IPS-15b (cell line): ENCODE data around the gene LRP1-AS.

Source experiments
- H3K27me3 ChIP-seq: one replicate; pipeline ENCODE4 v1.6.1; 2013; ENCODE audit warnings: low read length; ENCODE audit not compliant: control insufficient read depth, insufficient read depth
- H3K36me3 ChIP-seq: one replicate; pipeline ENCODE4 v1.6.1; 2013; ENCODE audit warnings: low read length; ENCODE audit not compliant: control insufficient read depth, insufficient read depth
- H3K4me1 ChIP-seq: one replicate; pipeline ENCODE4 v1.6.1; 2013; ENCODE audit warnings: mild to moderate bottlenecking, low read length; ENCODE audit not compliant: control insufficient read depth, insufficient read depth
- H3K4me3 ChIP-seq: one replicate; pipeline ENCODE4 v1.5.1; 2013; ENCODE audit warnings: low read depth, low read length
- H3K9ac ChIP-seq: one replicate; pipeline ENCODE4 v1.6.1; 2013; ENCODE audit warnings: low read depth, mild to moderate bottlenecking, low read length
- H3K9me3 ChIP-seq: one replicate; pipeline ENCODE4 v1.6.1; 2013; ENCODE audit warnings: mild to moderate bottlenecking, low read length; ENCODE audit not compliant: control insufficient read depth, insufficient read depth

Gene LRP1-AS

DNA sequence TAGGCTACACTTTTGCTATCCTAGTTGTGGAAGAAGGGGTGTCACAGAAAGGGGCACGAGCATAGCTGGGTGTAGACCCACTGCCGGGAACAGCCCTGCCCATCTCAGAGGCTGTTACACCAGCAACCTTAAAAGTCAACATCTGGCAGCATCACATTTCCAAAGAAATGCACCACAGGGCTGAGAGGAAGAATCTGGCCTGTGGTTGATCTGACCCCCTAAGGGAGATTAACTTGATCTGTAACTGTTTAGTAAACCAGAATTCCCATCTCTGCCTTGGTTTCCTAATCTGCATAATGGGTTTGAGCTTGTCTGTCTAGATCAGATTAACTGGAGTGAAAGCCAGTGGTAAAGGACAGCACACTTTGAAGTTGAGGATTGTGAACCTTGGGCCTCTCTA is 1.3 kb downstream of the LRP1-AS start:
- no peaks in the 10 kb centered on the region for H3K4me1 ChIP-seq
- no peak overlapping the region for H3K4me3 ChIP-seq
- no peaks in the 10 kb centered on the region for H3K27me3 ChIP-seq
- peaks cover 54% of the 10 kb centered on the region for H3K36me3 ChIP-seq
- H3K9ac ChIP-seq: no peak overlapping the region
- H3K9me3 ChIP-seq: no peaks in the 10 kb centered on the region

DNA sequence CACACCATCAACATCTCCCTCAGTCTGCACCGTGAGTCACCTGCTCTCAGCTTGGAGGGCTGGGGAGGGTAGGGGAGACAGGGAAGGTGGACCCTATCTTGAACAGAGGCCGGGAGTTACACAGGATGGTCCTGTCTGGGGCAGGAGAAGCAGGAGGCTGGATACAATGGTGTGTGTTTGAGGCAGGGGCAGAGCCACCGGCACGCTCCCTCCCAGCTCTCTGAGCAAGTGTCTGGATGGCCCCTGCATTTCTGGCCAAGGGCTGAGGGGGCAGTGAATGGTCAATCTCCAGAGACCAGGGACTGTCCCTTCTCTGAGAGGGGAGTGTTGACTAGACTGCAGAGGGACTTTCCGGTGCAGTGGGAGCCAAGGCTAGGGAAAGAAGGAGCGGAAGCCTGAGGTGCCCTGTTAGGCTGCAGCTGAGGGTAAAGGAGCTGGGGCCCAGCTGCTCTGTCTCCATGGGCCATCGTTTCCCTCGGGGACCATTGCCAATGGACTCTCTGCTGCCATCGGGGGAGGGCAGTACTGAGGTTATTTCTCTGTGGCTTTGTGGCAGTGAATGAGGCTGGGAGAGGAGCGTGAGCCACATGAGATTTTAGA is 1.9 kb downstream of the LRP1-AS start:
- H3K9me3 ChIP-seq: no peaks in the 10 kb centered on the region
- H3K4me1 ChIP-seq: no peaks in the 10 kb centered on the region
- H3K27me3 ChIP-seq: no peaks in the 10 kb centered on the region
- H3K9ac ChIP-seq: no peak overlapping the region
- no peak overlapping the region for H3K4me3 ChIP-seq
- peaks cover 57% of the 10 kb centered on the region for H3K36me3 ChIP-seq

DNA sequence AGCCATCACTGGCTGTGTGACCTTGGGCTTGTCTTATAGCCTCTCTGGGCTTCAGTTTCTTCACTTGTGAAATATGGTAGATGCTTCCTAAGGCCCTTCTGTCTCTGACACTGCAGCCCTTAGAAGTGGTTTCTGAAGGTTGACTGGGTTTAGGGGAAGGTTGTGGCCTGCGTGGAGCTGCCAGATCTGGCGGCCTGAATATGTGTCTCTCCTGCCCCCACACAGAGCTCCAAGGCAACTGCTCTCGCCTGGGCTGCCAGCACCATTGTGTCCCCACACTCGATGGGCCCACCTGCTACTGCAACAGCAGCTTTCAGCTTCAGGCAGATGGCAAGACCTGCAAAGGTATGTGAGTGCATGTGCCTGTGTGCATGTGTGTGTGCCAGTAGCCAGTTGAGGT is 4.0 kb downstream of the LRP1-AS start:
- Histone ChIP-seq H3K4me1 (no peaks in the 10 kb centered on the region), H3K36me3 (peaks cover 72% of the 10 kb centered on the region)

DNA sequence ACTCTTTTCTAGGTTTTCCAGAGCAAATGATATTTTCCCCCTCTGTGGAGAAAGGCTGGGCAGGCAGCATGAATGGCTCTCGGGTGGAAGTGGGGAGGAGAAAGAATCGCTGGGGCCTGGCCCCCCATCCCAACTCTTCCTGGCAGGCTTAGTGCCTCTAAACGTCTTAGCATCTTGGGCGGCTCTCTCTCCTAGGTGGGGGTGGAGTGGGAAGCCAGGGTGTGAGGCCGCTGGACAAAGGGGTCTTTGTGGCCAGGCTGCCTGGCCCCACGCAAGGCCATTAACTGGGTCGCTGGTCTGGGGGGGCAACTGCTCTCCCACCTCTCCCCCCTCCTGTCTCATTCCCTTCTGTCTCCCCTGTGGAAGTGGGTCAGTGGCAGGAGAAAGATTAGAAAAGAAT is 4.7 kb downstream of the LRP1-AS start:
- Histone ChIP-seq H3K36me3 (peaks cover 73% of the 10 kb centered on the region), H3K9me3 (no peaks in the 10 kb centered on the region), H3K27me3 (no peaks in the 10 kb centered on the region), H3K4me1 (peaks cover 2% of the 10 kb centered on the region), H3K9ac (no peak overlapping the region), H3K4me3 (no peak overlapping the region)

More for the DNA sequence above, 4.0 kb downstream of the LRP1-AS start:
- H3K27me3 ChIP-seq: no peaks in the 10 kb centered on the region
- H3K9me3 ChIP-seq: no peaks in the 10 kb centered on the region
- H3K9ac ChIP-seq: no peak overlapping the region
- H3K4me3 ChIP-seq: no peak overlapping the region

DNA sequence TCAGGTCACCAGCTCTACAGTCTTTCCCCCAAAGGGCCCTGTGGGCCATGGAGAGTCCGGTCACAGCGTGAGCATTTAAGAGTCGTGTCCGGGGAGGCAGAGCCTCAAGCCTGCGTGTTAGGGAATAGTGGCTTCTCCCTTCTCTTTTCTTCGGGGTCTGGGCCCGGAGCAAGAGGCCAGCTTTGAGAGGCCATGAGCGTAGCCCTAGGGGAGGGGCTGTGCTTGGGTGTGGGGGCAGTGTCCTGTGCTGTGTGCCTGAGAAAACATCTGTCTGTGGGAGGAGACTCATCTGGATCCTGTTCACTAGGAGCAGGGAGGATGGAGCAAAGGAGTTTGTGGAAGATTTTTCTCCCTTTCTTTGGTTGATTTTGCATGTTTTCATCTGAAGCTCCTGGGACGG is 5.3 kb downstream of the LRP1-AS start:
- H3K36me3 ChIP-seq: peaks cover 69% of the 10 kb centered on the region
- no peak overlapping the region for H3K9ac ChIP-seq
- H3K4me3 ChIP-seq: no peak overlapping the region
- peaks cover 2% of the 10 kb centered on the region for H3K4me1 ChIP-seq
- H3K9me3 ChIP-seq: no peaks in the 10 kb centered on the region
- H3K27me3 ChIP-seq: no peaks in the 10 kb centered on the region

DNA sequence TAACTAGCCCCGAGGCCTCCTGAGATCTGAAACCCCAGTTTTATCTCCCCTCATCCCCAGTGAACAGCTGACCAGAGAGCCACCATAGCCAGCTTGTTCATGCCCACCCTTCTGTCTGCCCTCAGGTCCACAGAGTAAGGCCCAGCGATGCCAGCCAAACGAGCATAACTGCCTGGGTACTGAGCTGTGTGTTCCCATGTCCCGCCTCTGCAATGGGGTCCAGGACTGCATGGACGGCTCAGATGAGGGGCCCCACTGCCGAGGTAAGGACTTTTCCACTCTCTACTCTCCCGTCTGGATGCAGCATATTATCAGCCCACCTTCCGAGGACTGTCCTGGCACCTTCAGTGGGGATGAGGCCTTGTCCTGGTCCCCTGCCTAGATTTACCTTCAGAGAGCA is 6.2 kb downstream of the LRP1-AS start:
- Histone ChIP-seq H3K27me3 (no peaks in the 10 kb centered on the region), H3K9me3 (no peaks in the 10 kb centered on the region), H3K4me1 (peaks cover 2% of the 10 kb centered on the region), H3K9ac (no peak overlapping the region), H3K4me3 (no peak overlapping the region), H3K36me3 (peaks cover 63% of the 10 kb centered on the region)

DNA sequence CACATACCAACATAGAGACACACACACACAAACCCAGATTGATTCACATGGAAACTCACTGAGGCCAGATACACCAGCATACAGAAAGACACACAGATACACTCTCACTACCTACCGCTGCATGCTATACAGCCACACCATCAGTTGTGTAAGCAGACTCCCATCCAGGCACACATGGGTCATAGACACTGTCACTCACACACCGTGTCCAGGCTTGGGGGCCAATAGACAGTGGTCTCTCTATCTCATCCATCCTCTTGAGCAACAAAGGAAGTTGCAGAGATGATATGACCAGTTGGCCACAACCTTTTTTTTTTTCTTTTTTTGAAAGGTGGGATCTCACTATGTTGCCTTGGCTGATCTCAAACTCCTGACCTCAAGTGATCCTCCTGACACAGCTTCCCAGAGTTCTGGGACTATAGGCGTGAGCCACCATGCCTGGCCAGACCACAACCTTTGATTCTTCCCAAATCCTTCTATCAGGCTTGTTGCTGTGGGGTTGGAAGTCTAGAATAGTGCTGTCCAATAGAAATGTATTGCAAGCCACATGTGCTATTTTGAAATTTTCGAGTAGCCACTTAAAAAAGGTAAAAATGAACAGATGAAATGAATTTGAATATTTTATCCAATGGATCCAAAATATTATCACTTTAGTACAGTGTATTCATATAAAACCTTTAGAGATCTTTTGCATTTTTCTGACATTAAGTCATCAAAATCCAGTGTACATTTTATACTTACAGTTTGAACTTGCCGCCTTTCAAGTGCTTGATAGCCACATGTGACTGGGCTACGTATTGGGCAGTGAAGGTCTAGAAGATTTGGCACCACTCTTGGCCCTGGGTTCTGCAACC is 7.4 kb downstream of the LRP1-AS start:
- Histone ChIP-seq H3K27me3 (no peaks in the 10 kb centered on the region), H3K4me1 (peaks cover 6% of the 10 kb centered on the region), H3K9ac (no peak overlapping the region), H3K36me3 (peaks cover 51% of the 10 kb centered on the region), H3K9me3 (no peaks in the 10 kb centered on the region), H3K4me3 (no peak overlapping the region)

DNA sequence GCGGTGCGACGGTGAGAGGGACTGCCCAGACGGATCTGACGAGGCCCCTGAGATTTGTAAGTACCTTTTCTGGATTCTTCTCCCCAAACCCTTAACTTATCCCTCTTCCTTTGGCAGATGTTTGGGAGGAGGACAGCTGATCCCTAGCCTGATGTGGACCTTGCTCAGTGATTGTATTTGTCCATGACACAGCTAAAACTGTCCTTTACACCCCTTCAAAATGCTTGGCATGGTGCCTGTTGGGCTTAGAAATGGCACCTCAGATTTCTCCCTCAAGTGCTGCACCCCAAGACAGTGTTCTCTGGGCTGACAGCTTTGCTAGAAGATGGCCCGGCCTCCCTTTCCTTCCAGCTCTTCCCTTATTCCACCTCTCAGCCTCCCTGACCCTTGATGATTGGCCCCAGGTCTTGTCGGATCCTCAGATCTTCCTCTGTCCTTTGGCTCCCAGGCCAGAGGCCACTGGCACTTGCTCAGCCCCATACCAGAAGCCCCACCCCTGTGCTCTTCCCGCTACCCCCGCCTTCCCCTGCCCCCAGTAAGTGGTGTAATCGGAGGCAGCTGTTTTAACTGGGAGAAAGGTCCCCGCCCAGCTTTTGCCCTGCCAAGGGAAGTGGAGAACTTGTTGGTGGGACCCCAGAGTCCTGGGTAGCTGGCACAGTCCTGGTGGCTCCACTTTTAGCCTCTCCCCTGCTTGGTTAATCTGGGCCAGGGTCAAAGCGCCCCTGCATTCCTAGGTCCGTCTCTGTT is 8.7 kb downstream of the LRP1-AS start:
- Histone ChIP-seq H3K36me3 (peaks cover 46% of the 10 kb centered on the region), H3K4me3 (no peak overlapping the region), H3K27me3 (no peaks in the 10 kb centered on the region), H3K4me1 (peaks cover 13% of the 10 kb centered on the region), H3K9me3 (no peaks in the 10 kb centered on the region), H3K9ac (no peak overlapping the region)

DNA sequence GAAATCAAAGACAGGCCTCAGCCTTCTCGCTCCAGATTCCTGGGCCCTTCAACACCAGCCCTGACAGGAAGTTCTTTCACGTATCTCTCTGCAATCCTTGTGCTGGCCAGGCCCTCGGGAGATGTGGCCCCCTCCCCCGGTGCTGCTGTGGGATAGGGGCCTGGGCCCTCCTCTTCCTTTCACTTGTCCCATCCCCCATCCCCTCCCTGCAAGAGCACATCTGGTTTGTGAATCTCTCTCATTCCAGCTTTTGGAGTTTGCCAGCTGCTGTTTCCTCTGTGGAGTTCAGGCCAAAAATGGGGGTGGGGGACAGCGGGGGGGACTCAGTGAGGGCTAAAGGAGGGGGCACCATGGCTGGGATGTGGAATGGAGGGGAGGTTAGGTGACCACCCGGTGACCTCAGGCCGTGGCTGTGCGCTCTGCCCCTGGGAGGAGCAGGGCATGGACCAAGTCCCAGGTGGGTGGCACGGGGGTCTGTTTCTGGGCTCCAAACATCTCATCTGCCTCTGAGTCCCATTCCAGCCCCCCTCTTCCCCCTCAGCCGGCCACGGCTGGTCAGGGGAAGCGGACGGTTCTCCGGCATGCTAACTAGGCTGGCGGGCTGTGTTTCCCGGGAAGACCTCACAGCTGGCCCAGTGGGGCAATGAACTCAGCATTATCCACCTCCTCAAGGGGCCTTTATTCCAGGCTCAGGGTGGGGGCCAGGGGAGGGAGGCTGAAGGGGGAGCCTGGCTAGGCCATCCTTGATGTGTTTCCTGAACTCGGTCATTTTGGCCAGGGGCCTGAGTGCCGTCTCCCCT is 11.7 kb downstream of the LRP1-AS start:
- H3K4me1 ChIP-seq: peaks cover 40% of the 10 kb centered on the region
- no peak overlapping the region for H3K4me3 ChIP-seq
- H3K27me3 ChIP-seq: no peaks in the 10 kb centered on the region
- no peak overlapping the region for H3K9ac ChIP-seq
- peaks cover 20% of the 10 kb centered on the region for H3K36me3 ChIP-seq
- H3K9me3 ChIP-seq: no peaks in the 10 kb centered on the region

DNA sequence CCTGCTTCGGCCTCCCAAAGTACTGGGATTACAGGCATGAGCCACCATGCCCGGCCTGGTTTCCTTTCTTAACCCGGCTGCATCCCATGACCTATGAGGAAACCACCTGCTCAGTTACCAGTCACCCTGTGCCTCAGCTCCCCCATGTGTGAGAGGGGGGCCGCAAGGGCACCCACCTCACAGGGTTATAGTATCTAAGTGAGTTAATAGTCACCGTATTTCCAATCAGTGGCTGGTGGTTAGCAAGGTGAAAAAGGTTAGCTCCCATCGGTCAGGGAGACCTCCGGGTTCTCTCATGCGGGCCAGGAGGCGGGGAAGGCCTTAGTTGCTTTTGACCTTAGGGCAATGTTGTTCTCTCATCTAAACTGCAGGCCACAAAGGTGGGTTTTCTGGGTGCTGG is 12.5 kb downstream of the LRP1-AS start:
- Histone ChIP-seq H3K4me1 (peaks cover 45% of the 10 kb centered on the region), H3K4me3 (no peak overlapping the region), H3K9ac (no peak overlapping the region), H3K27me3 (no peaks in the 10 kb centered on the region), H3K9me3 (no peaks in the 10 kb centered on the region), H3K36me3 (peaks cover 19% of the 10 kb centered on the region)

DNA sequence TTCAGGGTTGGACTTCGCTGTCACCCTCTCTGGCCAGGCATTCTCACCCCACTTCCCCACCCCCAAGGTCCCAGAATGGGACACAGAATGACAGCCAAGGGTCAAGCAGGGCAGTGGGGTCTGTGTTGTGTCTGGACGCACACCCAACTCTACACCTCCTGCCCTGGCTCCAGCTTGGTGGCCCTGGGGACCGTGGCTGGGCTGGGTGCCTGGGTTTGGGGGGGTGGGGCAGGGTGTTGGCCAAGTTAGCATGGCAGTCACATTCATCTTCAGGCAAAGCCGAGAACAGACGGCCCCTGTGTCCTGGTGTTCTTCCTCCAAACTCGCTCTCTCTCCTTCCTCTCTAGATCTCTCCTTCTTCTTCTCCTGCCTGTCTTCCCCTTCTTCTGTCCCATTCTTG is 13.5 kb downstream of the LRP1-AS start:
- Histone ChIP-seq H3K4me3 (no peak overlapping the region), H3K27me3 (no peaks in the 10 kb centered on the region), H3K4me1 (peaks cover 47% of the 10 kb centered on the region), H3K36me3 (peaks cover 8% of the 10 kb centered on the region), H3K9ac (no peak overlapping the region), H3K9me3 (no peaks in the 10 kb centered on the region)
